AG04449 (cell line): Measurements from ENCODE around the gene LSM4.

ENCODE experiments used
- CTCF ChIA-PET: fragments of 350-600 bp; formaldehyde crosslinking; extraction: SDS; loops from one replicate; lab custom pipeline; 2021; ENCODE audit warnings: antibody characterized with exemption; lab: Yijun Ruan, JAX
- POLR2A ChIA-PET: fragments of 400-600, 350-600 bp; formaldehyde crosslinking; extraction: SDS; loops from one replicate; lab custom pipeline; 2020; ENCODE audit warnings: antibody characterized with exemption, inconsistent platforms; lab: Yijun Ruan, JAX
- DNase-seq: peaks from one replicate; pipeline ENCODE4 v3.0.0-alpha.2; 2010; ENCODE audit warnings: low read depth, low spot score
- H3K4me3 ChIP-seq: 2 replicates; pipeline ENCODE4 v1.5.1; 2011; ENCODE audit warnings: low read depth, mild to moderate bottlenecking, control low read depth, low read length
- TF ChIP-seq, protein P1 (sequence below): IDR thresholded peaks from one replicate; pipeline ENCODE4 v1.5.1; 2011; ENCODE audit warnings: mild to moderate bottlenecking, moderate library complexity, low read length, control low read depth, inconsistent platforms; ENCODE audit not compliant: insufficient read depth; ENCODE audit errors: missing control alignments

LSM4 gene

DNA sequence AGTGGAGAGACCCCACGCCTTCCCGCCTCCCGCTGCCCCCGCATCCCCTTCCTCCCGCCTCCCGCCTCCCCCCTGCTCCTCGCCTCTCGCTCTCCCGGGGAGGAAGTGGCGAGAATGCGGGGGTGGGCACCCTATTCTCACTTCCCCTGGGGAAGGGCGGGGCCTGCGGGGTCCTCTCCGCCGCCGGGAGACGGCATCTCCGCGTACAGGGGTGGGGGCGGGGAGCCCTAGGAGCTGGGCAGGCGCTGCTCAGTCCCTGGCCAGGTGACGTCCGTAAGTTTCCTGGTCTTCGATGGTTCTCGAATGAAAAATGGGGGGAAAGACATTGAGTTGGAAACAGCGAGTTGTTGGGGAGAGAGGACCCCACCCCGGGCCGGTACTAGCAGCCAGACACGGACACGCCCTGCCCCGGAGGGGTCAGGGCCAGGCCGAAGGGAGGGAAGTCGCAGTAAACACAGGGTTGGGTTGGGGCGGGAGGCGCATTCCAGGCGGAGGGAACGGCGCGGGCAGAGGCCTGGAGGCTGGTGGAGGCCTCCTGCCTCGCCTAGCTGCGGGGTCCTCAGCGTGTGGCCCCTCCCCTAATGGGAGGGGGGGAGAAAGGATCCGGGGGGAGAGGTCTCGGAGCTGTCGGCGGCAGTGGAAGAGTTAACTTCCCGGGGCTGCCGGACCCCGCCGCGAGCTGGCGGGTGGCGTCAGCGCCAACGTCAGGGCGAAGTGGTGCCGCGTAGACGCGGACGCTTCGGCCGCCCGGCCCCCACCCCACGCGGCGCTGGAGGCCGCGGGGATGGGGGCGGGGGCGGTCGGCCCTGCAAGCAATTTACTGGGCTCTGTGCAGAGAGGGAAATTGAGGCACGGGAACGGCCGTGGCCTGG is 31.1 kb downstream of the LSM4 start:
- DNase-seq: no peak
- ChIA-PET CTCF (interaction anchor here (1.0 to 2.8 kb wide), 7 partner anchors 10 to 119 kb away, joined by 3 to 27 read pairs (median 5); partner anchors contain the start of genes JUND and LSM4), POLR2A (interaction anchor here (0.9 to 5.4 kb wide), 8 partner anchors 9 to 94 kb away, joined by 3 to 113 read pairs (median 6); partner anchors contain the start of genes GDF15, IQCN, JUND and LSM4)
- peak overlapping the region; percentile 61 for H3K4me3 ChIP-seq
- TF ChIP-seq, protein P1, sequence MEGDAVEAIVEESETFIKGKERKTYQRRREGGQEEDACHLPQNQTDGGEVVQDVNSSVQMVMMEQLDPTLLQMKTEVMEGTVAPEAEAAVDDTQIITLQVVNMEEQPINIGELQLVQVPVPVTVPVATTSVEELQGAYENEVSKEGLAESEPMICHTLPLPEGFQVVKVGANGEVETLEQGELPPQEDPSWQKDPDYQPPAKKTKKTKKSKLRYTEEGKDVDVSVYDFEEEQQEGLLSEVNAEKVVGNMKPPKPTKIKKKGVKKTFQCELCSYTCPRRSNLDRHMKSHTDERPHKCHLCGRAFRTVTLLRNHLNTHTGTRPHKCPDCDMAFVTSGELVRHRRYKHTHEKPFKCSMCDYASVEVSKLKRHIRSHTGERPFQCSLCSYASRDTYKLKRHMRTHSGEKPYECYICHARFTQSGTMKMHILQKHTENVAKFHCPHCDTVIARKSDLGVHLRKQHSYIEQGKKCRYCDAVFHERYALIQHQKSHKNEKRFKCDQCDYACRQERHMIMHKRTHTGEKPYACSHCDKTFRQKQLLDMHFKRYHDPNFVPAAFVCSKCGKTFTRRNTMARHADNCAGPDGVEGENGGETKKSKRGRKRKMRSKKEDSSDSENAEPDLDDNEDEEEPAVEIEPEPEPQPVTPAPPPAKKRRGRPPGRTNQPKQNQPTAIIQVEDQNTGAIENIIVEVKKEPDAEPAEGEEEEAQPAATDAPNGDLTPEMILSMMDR: no peak

DNA sequence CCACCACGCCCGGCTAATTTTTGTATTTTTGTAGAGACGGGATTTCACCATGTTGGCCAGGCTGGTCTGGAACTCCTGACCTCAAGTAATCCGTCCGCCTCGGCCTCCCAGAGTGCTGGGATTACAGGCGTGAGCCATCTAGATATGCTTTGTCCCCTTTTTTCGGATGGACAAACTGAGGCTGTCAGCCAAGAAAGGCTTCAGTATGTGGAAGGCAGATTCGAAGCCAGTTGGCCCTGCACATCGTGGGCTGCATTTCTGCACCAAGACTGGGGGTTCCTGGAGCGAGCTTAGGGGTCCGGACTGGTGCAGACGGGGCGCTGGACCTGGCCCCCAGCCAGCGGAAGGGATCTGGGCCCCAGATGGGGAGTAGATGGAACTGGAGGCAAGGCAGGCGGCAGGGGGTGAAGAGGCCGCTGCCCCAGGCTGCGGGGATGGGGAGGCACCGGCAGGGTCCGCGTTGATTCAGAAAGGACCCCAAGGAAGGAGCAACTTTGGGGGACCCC is 31.8 kb downstream of the LSM4 start:
- CTCF ChIA-PET: interaction anchor here (1.3 to 2.8 kb wide), 2 partner anchors 12 to 35 kb away, joined by 3 to 27 read pairs; no protein-coding TSS in a partner anchor

DNA sequence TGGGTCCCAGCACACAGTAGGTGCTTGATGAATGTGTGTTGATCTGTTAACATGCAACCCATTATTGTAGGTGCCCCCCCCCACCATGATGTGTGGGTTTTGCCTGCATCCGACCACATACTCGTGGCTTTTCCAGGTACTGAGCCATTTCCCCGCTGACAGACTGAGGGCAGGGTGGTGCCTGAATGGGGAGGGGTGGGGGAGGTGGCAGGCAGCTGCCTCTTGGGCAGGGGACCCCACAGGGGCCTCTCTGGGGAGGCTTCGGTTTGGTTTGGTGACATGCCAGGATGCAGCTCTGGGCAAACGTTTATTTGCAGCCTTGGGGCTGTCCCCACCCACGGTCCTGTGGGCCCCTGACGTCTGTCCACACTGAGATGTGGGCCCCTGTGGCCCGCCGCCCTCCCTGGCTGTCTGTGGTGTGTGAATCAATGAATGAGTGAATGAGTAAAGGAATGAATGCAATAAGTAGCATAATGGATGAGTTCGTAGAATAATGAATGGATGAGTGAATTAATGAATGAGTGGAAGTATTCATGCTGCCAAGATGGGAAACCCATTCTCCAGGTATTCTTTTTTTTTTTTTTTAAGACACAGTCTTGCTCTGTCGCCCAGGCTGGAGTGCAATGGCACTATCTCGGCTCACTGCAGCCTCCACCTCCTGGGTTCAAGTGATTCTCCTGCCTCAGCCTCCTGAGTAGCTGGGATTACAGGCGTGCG is 32.4 kb downstream of the LSM4 start:
- no peak overlapping the region for H3K4me3 ChIP-seq
- DNase-seq: no peak
- TF ChIP-seq, protein P1: no peak
- ChIA-PET POLR2A (interaction anchor here (1.5 to 5.4 kb wide), 2 partner anchors 9 to 14 kb away, joined by 5 to 113 read pairs; partner anchors contain the start of gene JUND), CTCF (interaction anchor here (1.3 kb wide), 1 partner anchor 36 kb away, joined by 3 read pairs; no protein-coding TSS in a partner anchor)

More for the DNA sequence above, 31.8 kb downstream of the LSM4 start:
- DNase-seq: no peak
- POLR2A ChIA-PET: interaction anchor here (5.4 kb wide), 1 partner anchor 10 kb away, joined by 113 read pairs; the partner anchor contains the start of gene JUND
- TF ChIP-seq, protein P1: no peak
- H3K4me3 ChIP-seq: peak overlapping the region; percentile 61

DNA sequence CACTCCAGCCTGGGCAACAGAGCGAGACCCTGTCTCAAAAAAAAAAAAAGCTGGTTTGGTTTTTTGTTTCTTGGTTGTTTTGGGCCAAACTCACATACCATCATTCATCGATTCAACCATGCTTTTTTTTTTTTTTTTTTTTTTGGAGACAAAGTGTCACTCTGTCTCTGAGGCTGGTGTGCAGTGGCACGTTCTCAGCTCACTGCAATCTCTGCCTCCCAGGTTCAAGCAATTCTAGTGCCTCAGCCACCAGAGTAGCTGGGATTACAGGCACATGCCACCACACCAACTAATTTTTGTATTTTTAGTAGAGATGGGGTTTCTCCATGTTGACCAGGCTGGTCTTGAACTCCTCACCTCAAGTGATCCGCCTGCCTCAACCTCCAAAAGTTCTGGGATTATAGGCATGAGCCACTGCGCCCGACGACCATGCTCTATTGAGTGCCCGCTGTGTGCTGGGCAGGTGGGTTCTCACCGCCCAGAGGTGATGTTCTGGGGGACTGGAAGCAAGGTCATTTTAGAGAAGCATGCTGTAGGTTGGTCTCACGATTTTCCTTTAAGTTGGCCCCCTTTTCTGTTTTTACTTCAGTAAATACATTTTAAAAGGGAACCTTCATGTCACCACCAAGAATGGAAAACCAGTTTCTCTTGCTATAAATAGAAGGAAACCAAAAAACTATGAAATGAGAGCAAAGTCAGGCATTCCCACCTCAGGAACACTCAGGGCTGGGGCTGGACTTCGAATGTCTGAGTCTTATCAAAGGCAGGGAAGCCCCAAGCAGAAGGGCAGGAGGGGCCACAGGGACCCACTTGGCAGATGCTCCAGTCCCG is 33.2 kb downstream of the LSM4 start:
- H3K4me3 ChIP-seq: no peak overlapping the region
- ChIA-PET CTCF (interaction anchor here (1.3 kb wide), 1 partner anchor 36 kb away, joined by 3 read pairs; no protein-coding TSS in a partner anchor), POLR2A (interaction anchor here (0.7 to 5.4 kb wide), 5 partner anchors 9 to 96 kb away, joined by 3 to 113 read pairs (median 5); partner anchors contain the start of genes GDF15 and JUND)
- no peak for DNase-seq
- TF ChIP-seq, protein P1: no peak

DNA sequence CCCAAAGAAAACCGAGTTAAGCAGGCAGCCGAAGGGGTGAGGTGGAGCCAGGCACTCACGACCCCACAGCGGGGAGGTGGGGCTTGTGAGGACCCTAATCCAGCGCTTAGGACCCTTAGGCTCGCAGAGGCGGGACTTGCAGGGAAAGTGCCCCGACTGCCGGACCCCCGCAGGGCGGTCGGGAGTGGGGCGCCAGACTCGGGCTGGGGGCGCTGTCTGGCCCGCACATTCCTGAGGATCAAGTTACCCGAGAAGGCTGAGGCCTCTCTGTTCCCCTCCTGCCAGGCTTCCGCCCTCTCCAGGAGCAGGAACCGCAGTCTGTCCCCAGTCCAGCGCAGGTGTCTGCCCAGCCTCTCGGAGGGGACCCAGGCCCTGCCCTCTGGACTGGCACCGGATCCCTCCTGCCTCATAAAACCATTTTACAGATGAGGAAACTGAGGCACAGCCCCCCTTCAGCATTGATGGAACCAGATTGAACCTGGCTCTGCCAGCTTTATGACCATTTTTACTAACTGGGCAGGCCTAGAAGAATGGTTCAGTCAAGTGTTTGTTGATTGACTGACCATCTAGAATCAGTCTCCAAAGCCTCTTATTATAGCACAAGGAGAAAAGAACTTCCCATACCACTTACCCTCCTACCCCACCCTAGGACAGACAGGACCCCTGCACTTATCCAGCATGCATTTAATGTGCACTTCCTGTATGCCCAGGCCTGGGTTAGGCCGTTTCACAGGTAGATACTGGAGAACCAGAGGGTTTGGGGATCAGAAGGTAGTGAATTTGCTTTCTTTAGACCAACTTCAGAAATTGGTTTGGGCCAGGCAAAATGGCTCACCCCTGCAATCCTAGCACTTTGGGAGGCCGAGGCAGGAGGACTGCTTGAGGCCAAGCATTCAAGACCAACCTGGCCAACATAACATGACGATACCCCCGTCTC is 34.8 kb downstream of the LSM4 start:
- POLR2A ChIA-PET: no interaction called here
- CTCF ChIA-PET: interaction anchor here (0.7 kb wide), 1 partner anchor 9 kb away, joined by 5 read pairs; no protein-coding TSS in a partner anchor
- TF ChIP-seq, protein P1: no peak
- H3K4me3 ChIP-seq: no peak overlapping the region
- DNase-seq: no peak
